ENCODE results near the gene CCNJL.

CCNJL gene

GRCh38 chr5:160262151-160263074 is 50.0 kb downstream of the CCNJL start:
- Histone ChIP-seq H3K79me2 (ENCODE audit: control insufficient read depth, insufficient read depth, low read length, poor library complexity) (peaks cover 2% of the 10 kb centered on the region), H2BK120ac (ENCODE audit: insufficient read depth, low read length, poor library complexity) (no peak overlapping the region), H2BK12ac (ENCODE audit: low read length) (peak overlapping the region; percentile 50), H4K91ac (ENCODE audit: low read depth, low read length) (no peak overlapping the region), H2AK5ac (ENCODE audit: low read length) (no peak overlapping the region), H3K4me3 (ENCODE audit: low read depth, low read length) (no peak overlapping the region), H4K12ac (ENCODE audit: low read depth, low read length) (no peak overlapping the region), H3K23ac (ENCODE audit: low read length) (no peak overlapping the region), H3K9me3 (ENCODE audit: insufficient read depth, low read depth, low read length) (peaks cover 5% of the 10 kb centered on the region), H3K18ac (ENCODE audit: low read length) (peak overlapping the region; percentile 9), H3K79me1 (ENCODE audit: low read length) (peaks cover 8% of the 10 kb centered on the region), H3K14ac (ENCODE audit: low read length) (no peak overlapping the region), H3K27ac (ENCODE audit: low read depth, low read length) (no peak overlapping the region), H3K4ac (ENCODE audit: low read depth, low read length) (no peak overlapping the region), H3K4me1 (ENCODE audit: control insufficient read depth in 1 of 2, insufficient read depth in 2 of 2, low read length in 2 of 2) (peaks cover 30 to 40% of the 10 kb centered on the region in 2 experiments), H3K36me3 (ENCODE audit: control insufficient read depth in 1 of 2, insufficient read depth in 2 of 2, low read length in 2 of 2) (peaks cover 5 to 10% of the 10 kb centered on the region in 2 experiments), H2BK5ac (ENCODE audit: low read depth, low read length, poor library complexity) (no peak overlapping the region), H4K8ac (ENCODE audit: low read depth, low read length) (no peak overlapping the region), H3K27me3 (ENCODE audit: insufficient read depth, low read length) (no peaks in the 10 kb centered on the region), H3K4me2 (ENCODE audit: low read length) (no peak overlapping the region), H2AFZ (ENCODE audit: insufficient read depth, low read length, poor library complexity) (no peak overlapping the region), H3K9ac (ENCODE audit: low read length) (no peak overlapping the region)
- WGBS (ENCODE audit: extremely low coverage, insufficient coverage, insufficient read length) = no CpG with 5 or more reads among the region's 16 CpGs
- no peak for DNase-seq

GRCh38 chr5:160260881-160261815 is 51.2 kb downstream of the CCNJL start:
- H3K36me3 ChIP-seq (ENCODE audit: control insufficient read depth in 1 of 2, insufficient read depth in 2 of 2, low read length in 2 of 2) = peaks cover 5 to 8% of the 10 kb centered on the region in 2 experiments
- H4K8ac ChIP-seq (ENCODE audit: low read depth, low read length) = no peak overlapping the region
- peak overlapping the region; percentile 51 for H4K91ac ChIP-seq (ENCODE audit: low read depth, low read length)
- H3K4me1 ChIP-seq (ENCODE audit: control insufficient read depth in 1 of 2, insufficient read depth in 2 of 2, low read length in 2 of 2) = peaks cover 24 to 31% of the 10 kb centered on the region in 2 experiments
- no peak overlapping the region for H3K23ac ChIP-seq (ENCODE audit: low read length)
- H3K4me3 ChIP-seq (ENCODE audit: low read depth, low read length) = no peak overlapping the region
- H3K4ac ChIP-seq (ENCODE audit: low read depth, low read length) = no peak overlapping the region
- peaks cover 2% of the 10 kb centered on the region for H3K9me3 ChIP-seq (ENCODE audit: insufficient read depth, low read depth, low read length)
- peak; percentile 53 to 77 for DNase-seq
- no peak overlapping the region for H3K9ac ChIP-seq (ENCODE audit: low read length)
- no peaks in the 10 kb centered on the region for H3K27me3 ChIP-seq (ENCODE audit: insufficient read depth, low read length)
- no CpG with 5 or more reads among the region's 22 CpGs for WGBS (ENCODE audit: extremely low coverage, insufficient coverage, insufficient read length)
- peak overlapping the region; percentile 16 for H3K18ac ChIP-seq (ENCODE audit: low read length)
- peak overlapping the region; percentile 12 for H2AK5ac ChIP-seq (ENCODE audit: low read length)
- H3K79me1 ChIP-seq (ENCODE audit: low read length) = peaks cover 8% of the 10 kb centered on the region
- peak overlapping the region; percentile 21 for H2BK5ac ChIP-seq (ENCODE audit: low read depth, low read length, poor library complexity)
- H2AFZ ChIP-seq (ENCODE audit: insufficient read depth, low read length, poor library complexity) = no peak overlapping the region
- H2BK120ac ChIP-seq (ENCODE audit: insufficient read depth, low read length, poor library complexity) = peak overlapping the region; percentile 9
- H3K14ac ChIP-seq (ENCODE audit: low read length) = no peak overlapping the region
- peak overlapping the region; percentile 12 for H2BK12ac ChIP-seq (ENCODE audit: low read length)
- peaks cover 2% of the 10 kb centered on the region for H3K79me2 ChIP-seq (ENCODE audit: control insufficient read depth, insufficient read depth, low read length, poor library complexity)
- no peak overlapping the region for H3K4me2 ChIP-seq (ENCODE audit: low read length)
- H4K12ac ChIP-seq (ENCODE audit: low read depth, low read length) = no peak overlapping the region
- H3K27ac ChIP-seq (ENCODE audit: low read depth, low read length) = peak overlapping the region; percentile 31

GRCh38 chr5:160260006-160260775 is 52.2 kb downstream of the CCNJL start:
- Histone ChIP-seq H3K4ac (ENCODE audit: low read depth, low read length) (no peak overlapping the region), H3K36me3 (ENCODE audit: control insufficient read depth in 1 of 2, insufficient read depth in 2 of 2, low read length in 2 of 2) (peaks cover 8 to 12% of the 10 kb centered on the region in 2 experiments), H2BK120ac (ENCODE audit: insufficient read depth, low read length, poor library complexity) (peak overlapping the region; percentile 18), H2BK12ac (ENCODE audit: low read length) (peak overlapping the region; percentile 14), H3K27ac (ENCODE audit: low read depth, low read length) (peak overlapping the region; percentile 31), H3K27me3 (ENCODE audit: insufficient read depth, low read length) (no peaks in the 10 kb centered on the region), H4K91ac (ENCODE audit: low read depth, low read length) (peak overlapping the region; percentile 51), H3K4me2 (ENCODE audit: low read length) (no peak overlapping the region), H3K4me1 (ENCODE audit: control insufficient read depth in 1 of 2, insufficient read depth in 2 of 2, low read length in 2 of 2) (peaks cover 24 to 31% of the 10 kb centered on the region in 2 experiments), H3K4me3 (ENCODE audit: low read depth, low read length) (no peak overlapping the region), H3K79me1 (ENCODE audit: low read length) (peaks cover 8% of the 10 kb centered on the region), H2AK5ac (ENCODE audit: low read length) (peak overlapping the region; percentile 12), H3K14ac (ENCODE audit: low read length) (peak overlapping the region; percentile 6), H3K23ac (ENCODE audit: low read length) (no peak overlapping the region), H2BK5ac (ENCODE audit: low read depth, low read length, poor library complexity) (peak overlapping the region; percentile 21), H3K18ac (ENCODE audit: low read length) (peak overlapping the region; percentile 57), H3K9ac (ENCODE audit: low read length) (no peak overlapping the region), H3K9me3 (ENCODE audit: insufficient read depth, low read depth, low read length) (peaks cover 2% of the 10 kb centered on the region), H3K79me2 (ENCODE audit: control insufficient read depth, insufficient read depth, low read length, poor library complexity) (peaks cover 2% of the 10 kb centered on the region), H4K12ac (ENCODE audit: low read depth, low read length) (no peak overlapping the region), H4K8ac (ENCODE audit: low read depth, low read length) (peak overlapping the region; percentile 20), H2AFZ (ENCODE audit: insufficient read depth, low read length, poor library complexity) (no peak overlapping the region)
- WGBS (ENCODE audit: extremely low coverage, insufficient coverage, insufficient read length) = no CpG with 5 or more reads among the region's 14 CpGs
- no peak for DNase-seq

- peaks cover 14 to 18% of the 10 kb centered on the region in 2 experiments for H3K36me3 ChIP-seq (ENCODE audit: control insufficient read depth in 1 of 2, insufficient read depth in 2 of 2, low read length in 2 of 2)
- WGBS (ENCODE audit: extremely low coverage, insufficient coverage, insufficient read length) = no CpG with 5 or more reads among the region's 7 CpGs
- peak overlapping the region; percentile 51 for H4K91ac ChIP-seq (ENCODE audit: low read depth, low read length)
- peaks cover 2% of the 10 kb centered on the region for H3K79me2 ChIP-seq (ENCODE audit: control insufficient read depth, insufficient read depth, low read length, poor library complexity)
- no peak overlapping the region for H2BK5ac ChIP-seq (ENCODE audit: low read depth, low read length, poor library complexity)
- H2AK5ac ChIP-seq (ENCODE audit: low read length) = no peak overlapping the region
- no peak overlapping the region for H3K27ac ChIP-seq (ENCODE audit: low read depth, low read length)
- H4K12ac ChIP-seq (ENCODE audit: low read depth, low read length) = no peak overlapping the region
- H3K14ac ChIP-seq (ENCODE audit: low read length) = no peak overlapping the region
- H3K4me2 ChIP-seq (ENCODE audit: low read length) = no peak overlapping the region
- H2AFZ ChIP-seq (ENCODE audit: insufficient read depth, low read length, poor library complexity) = no peak overlapping the region
- H3K4me3 ChIP-seq (ENCODE audit: low read depth, low read length) = no peak overlapping the region
- peaks cover 8% of the 10 kb centered on the region for H3K79me1 ChIP-seq (ENCODE audit: low read length)
- no peak overlapping the region for H3K4ac ChIP-seq (ENCODE audit: low read depth, low read length)
- H3K27me3 ChIP-seq (ENCODE audit: insufficient read depth, low read length) = no peaks in the 10 kb centered on the region
- DNase-seq = no peak
- H3K23ac ChIP-seq (ENCODE audit: low read length) = no peak overlapping the region
- H2BK12ac ChIP-seq (ENCODE audit: low read length) = peak overlapping the region; percentile 51
- no peak overlapping the region for H3K9ac ChIP-seq (ENCODE audit: low read length)
- peak overlapping the region; percentile 1 for H3K18ac ChIP-seq (ENCODE audit: low read length)
- no peak overlapping the region for H4K8ac ChIP-seq (ENCODE audit: low read depth, low read length)
- no peak overlapping the region for H2BK120ac ChIP-seq (ENCODE audit: insufficient read depth, low read length, poor library complexity)
- peaks cover 24 to 31% of the 10 kb centered on the region in 2 experiments for H3K4me1 ChIP-seq (ENCODE audit: control insufficient read depth in 1 of 2, insufficient read depth in 2 of 2, low read length in 2 of 2)
- H3K9me3 ChIP-seq (ENCODE audit: insufficient read depth, low read depth, low read length) = peaks cover 2% of the 10 kb centered on the region
Observed at GRCh38 chr5:160259341-160259740, 53.0 kb downstream of the CCNJL start.
